Measurements from ENCODE around the gene CISD1.

DNA sequence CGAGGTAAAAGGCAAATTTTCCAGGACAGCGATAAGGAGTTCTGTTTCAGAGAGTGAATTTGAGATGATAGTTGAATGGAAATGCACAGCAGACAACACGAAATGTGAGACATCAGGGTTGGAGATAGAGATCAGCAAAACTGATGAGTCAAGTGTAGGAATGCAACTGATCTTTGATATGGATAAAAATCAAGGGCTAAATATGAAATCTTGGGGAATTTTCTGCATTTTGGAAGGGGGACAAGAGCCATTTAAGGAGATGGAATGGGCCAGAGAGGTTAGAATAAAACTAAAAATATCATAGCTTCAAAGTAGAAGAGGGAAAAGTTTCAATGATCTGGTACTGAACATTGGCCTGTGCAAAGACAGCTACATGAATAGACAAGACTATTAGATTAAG lies 11.5 kb downstream of the CISD1 start:
- TF ChIP-seq, protein P1, sequence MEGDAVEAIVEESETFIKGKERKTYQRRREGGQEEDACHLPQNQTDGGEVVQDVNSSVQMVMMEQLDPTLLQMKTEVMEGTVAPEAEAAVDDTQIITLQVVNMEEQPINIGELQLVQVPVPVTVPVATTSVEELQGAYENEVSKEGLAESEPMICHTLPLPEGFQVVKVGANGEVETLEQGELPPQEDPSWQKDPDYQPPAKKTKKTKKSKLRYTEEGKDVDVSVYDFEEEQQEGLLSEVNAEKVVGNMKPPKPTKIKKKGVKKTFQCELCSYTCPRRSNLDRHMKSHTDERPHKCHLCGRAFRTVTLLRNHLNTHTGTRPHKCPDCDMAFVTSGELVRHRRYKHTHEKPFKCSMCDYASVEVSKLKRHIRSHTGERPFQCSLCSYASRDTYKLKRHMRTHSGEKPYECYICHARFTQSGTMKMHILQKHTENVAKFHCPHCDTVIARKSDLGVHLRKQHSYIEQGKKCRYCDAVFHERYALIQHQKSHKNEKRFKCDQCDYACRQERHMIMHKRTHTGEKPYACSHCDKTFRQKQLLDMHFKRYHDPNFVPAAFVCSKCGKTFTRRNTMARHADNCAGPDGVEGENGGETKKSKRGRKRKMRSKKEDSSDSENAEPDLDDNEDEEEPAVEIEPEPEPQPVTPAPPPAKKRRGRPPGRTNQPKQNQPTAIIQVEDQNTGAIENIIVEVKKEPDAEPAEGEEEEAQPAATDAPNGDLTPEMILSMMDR (IDR thresholded peaks at IDR 0.05) = no peak
- TF ChIP-seq, protein P2, sequence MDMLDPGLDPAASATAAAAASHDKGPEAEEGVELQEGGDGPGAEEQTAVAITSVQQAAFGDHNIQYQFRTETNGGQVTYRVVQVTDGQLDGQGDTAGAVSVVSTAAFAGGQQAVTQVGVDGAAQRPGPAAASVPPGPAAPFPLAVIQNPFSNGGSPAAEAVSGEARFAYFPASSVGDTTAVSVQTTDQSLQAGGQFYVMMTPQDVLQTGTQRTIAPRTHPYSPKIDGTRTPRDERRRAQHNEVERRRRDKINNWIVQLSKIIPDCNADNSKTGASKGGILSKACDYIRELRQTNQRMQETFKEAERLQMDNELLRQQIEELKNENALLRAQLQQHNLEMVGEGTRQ (IDR thresholded peaks at IDR 0.05) = no peak
- TF ChIP-seq EP300 (IDR thresholded peaks at IDR 0.05) (no peak), MAZ (IDR thresholded peaks at IDR 0.05; ENCODE audit: borderline replicate concordance, low read depth, low read length) (no peak)

Data from A549 (cell line).